HEK293 (cell line): Measurements from ENCODE around the gene LAMA2.

Experiments used
- CTCF ChIP-seq: fragments of 450-650 bp; formaldehyde crosslinking; IDR thresholded peaks from 2 replicates; pipeline ENCODE4 v1.5.1; 2016; ENCODE audit warnings: missing biosample characterization, missing genetic modification characterization
- KLF10 ChIP-seq: fragments of 450-650 bp; IDR thresholded peaks from 2 replicates; pipeline ENCODE4 v1.5.1; 2018; ENCODE audit warnings: missing biosample characterization, mild to moderate bottlenecking, missing genetic modification characterization
- KLF9 ChIP-seq: fragments of 450-650 bp; formaldehyde crosslinking; IDR thresholded peaks from 2 replicates; pipeline ENCODE4 v1.5.1; 2016; ENCODE audit warnings: missing biosample characterization, missing genetic modification characterization, low read depth
- SCRT1 ChIP-seq: fragments of 450-650 bp; formaldehyde crosslinking; IDR thresholded peaks from 2 replicates; pipeline ENCODE4 v1.5.1; 2016; ENCODE audit warnings: missing biosample characterization, missing genetic modification characterization, borderline replicate concordance
- ZNF148 ChIP-seq: fragments of 450-650 bp; formaldehyde crosslinking; IDR thresholded peaks from 2 replicates; pipeline ENCODE4 v1.5.0; 2017; ENCODE audit warnings: missing biosample characterization, missing genetic modification characterization, borderline replicate concordance
- ZNF274 ChIP-seq, 2 experiments: fragments of 200-500 bp in 1 of 2; fragments of 450-650 bp in 1 of 2; sonication (Bioruptor generic) in 1 of 2; formaldehyde crosslinking in 1 of 2; IDR thresholded peaks; 2 replicates each; pipeline versions ENCODE4 v1.5.1 to v1.6.1; 2014 to 2016; ENCODE audit warnings: borderline replicate concordance in 1 of 2, inconsistent platforms in 1 of 2, low read length in 1 of 2, missing biosample characterization in 1 of 2, missing genetic modification characterization in 1 of 2
- ZNF549 ChIP-seq: fragments of 450-650 bp; IDR thresholded peaks from 2 replicates; pipeline ENCODE4 v1.5.1; 2018; ENCODE audit warnings: missing biosample characterization, missing genetic modification characterization, mild to moderate bottlenecking, inconsistent platforms, moderate library complexity

- no peak for TF ChIP-seq CTCF
- no peak for TF ChIP-seq KLF9 (tag by site-specific recombination)
- TF ChIP-seq ZNF148 = no peak
- no peak for TF ChIP-seq SCRT1
- TF ChIP-seq ZNF549 (tag by site-specific recombination) = no peak
- TF ChIP-seq ZNF274 (IDR thresholded peaks at IDR 0.05; ENCODE audit: low read length) = no peak
- no peak for TF ChIP-seq ZNF274 (tag by site-specific recombination; IDR thresholded peaks at IDR 0.05; ENCODE audit: borderline replicate concordance)
- TF ChIP-seq KLF10 = no peak
Observed at GRCh38 chr6:129351807-129352206, 468.9 kb downstream of the LAMA2 start.
